ENCODE measurements around the gene DOCK1.
"Not testable (repeated sequence)": the region's sequence is repeated elsewhere in the genome, so short reads cannot be mapped to it uniquely, and the experiment has no call there.

Gene DOCK1

GRCh38 chr10:127291329-127291728 lies 386.1 kb downstream of the DOCK1 start:
- no peak for DNase-seq

DNA sequence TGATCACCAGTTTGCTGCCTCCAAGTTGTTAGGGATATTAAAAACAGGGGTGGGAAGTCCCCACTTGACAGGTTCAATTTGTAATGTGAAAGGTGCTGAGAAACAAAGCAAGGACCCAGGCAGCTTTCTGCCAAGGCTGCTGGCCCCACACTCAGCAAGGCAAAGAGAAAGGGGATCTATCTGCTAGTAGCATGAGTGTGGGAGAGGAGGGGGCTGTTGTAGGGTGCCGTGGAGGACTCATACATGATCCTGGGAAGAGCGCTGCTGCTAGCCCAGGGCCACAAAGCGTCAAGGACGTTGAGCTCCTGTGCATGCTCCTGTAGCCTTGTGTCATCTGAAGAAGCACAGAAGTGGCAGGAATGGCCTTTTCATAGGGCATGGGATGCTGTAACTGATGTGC lies 387.7 kb downstream of the DOCK1 start:
- DNase-seq = no peak

DNA sequence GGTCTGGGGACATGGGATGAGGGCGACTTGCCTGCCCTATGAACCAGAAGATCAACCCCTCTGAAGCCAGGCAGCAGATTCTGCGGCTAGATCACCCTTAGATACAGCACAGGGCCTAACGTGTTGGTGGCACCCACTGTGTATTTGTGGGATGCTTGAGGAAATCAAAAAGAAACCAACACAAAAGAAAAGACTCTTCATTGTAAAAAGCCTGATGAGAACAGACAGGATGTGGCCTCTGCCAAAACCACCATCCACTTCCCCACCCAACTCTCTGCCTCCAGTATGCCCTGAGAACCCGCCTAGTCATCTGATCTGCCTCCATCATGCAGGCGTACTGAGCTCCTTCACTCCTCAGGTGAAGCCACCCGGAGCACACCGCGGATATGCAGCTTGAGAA lies 388.4 kb downstream of the DOCK1 start:
- DNase-seq = no peak

DNA sequence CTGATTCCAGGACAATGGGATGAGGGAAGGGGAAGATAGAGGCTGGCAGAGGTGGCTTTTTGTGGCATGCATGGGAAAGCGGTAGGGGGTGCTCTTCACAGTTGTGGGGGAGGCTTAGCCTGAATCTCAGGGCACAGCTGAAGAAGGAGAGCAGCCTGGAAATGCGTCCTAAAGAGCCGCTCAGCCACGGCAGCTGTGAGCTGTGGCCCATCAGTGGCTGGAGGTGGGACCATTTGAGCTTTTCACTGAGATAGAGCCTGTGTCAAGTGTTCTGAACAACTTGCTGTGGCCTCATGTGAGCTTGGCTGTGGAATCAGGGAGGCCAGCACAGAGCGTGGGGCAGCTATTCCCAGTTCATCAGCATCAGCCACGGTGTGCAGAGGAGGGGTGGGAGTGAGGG lies 391.5 kb downstream of the DOCK1 start:
- DNase-seq = no peak

DNA sequence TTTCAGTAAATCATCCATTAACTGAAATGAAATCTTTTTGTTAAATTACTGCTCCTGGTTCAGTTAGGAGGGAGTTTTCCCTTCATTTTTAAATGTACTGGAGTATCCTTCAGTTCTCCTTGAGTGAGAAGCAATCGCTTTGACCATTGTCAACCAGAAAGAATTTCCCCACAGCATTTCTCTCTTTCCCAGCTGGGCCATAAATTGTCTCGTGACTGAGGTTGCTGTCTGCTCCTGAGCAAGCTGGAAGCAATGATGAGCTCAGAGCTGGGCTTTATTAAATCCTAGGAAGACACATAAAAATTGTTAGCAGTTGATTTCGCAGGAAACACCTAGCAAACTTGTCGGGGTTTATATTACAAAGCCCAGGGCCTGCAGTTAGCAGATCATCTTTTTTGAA lies 393.2 kb downstream of the DOCK1 start:
- no peak for DNase-seq

DNA sequence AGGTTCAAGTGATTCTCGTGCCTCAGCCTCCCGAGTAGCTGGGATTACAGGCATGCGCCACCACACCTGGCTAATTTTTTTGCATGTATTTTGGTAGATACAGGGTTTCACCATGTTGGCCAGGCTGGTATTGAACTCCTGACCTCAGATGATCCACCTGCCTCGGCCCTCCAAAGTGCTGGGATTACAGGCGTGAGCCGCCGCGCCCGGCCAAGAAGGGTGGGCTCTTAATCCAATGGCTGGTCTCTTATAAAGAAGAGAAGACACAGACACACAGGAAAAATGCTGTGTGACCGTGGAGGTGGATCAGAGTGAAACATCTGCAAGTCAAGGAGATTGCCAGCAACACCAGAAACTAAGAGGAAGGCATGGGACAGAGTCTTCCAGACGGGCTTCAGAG lies 394.0 kb downstream of the DOCK1 start:
- not testable (repeated sequence) for DNase-seq

DNA sequence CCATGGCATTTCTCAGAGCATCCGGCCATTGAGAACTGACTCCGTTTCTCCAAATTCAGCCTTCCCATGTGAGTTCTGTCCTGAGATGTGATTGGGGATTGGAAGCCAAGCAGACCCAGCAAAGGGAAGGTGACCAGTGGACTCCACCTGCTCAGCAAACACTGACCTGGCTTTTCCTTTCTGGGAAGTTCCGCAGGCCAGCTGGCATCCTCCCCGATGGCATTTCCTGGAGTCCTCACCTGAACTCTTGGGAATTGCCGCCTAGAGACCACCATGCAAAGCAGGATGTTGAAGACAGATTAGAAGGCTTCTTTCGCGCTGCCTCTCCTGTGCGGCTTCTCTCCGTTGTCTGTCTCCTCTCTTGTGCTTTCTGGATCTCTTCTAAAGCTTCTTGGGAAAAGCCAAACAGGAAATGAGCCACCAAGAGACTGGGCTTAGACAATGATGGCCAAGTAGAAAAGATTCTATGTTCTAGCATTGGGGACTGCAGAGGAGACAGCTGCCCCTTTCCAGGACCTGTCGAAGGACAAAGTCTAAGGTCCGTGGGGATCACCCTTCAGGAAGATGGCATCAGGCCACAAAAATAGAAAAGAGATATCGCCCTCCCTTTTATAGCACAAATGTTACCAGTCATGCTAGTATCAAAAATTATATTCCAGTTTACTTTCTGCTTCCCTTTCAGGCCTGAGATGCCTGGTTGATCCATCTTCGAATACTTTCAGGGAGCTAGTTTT lies 394.9 kb downstream of the DOCK1 start:
- DNase-seq = no peak

GRCh38 chr10:127300868-127301321 lies 395.7 kb downstream of the DOCK1 start:
- no peak for DNase-seq

- DNase-seq = no peak
Observed at GRCh38 chr10:127302343-127302742, 397.1 kb downstream of the DOCK1 start.

- DNase-seq = no peak
Observed at GRCh38 chr10:127303105-127303504, 397.9 kb downstream of the DOCK1 start.

- no peak for DNase-seq
Observed at GRCh38 chr10:127303746-127304145, 398.5 kb downstream of the DOCK1 start.

DNA sequence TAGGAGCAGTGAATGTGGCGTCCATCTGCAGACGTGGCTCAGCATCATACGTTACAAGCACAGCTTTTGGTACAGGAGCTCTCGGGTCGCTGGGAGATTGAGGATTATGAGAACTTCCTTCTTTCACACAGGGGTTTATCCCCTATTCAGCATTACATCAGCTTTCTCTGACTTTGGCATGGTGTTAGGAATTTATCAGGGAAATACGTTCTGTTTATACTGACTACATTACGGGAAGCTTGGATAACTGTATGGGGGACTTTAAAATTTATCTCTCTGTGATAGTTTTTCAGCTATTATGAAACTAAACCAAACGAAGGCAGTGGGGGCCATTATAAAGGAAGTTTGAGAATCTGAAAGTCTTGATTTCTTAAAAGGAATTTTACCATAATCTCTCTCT lies 401.3 kb downstream of the DOCK1 start:
- DNase-seq = no peak

DNA sequence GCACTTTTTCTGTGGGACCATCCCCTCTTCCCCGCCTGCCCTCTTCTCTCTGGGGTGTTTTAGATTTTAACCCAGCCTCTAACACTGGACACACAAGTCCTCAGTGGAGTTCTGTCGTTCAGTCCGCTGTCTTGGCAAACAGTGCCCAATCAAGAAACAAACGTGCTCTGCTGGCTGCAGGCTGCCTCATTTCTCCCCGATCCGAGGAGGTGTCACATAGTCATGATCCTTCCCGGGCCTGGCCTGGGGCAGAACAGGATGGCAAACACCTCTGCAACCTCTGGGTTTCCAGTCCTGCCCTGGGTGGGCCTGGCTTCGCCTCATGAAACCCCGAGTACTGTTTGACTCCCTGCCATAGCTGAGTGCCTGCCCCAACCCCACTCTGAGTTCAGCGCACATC lies 402.1 kb downstream of the DOCK1 start:
- no peak for DNase-seq

- no peak for DNase-seq
Observed at GRCh38 chr10:127308031-127308430, 402.8 kb downstream of the DOCK1 start.

GRCh38 chr10:127309619-127310018 lies 404.4 kb downstream of the DOCK1 start:
- DNase-seq = not testable (repeated sequence)

DNA sequence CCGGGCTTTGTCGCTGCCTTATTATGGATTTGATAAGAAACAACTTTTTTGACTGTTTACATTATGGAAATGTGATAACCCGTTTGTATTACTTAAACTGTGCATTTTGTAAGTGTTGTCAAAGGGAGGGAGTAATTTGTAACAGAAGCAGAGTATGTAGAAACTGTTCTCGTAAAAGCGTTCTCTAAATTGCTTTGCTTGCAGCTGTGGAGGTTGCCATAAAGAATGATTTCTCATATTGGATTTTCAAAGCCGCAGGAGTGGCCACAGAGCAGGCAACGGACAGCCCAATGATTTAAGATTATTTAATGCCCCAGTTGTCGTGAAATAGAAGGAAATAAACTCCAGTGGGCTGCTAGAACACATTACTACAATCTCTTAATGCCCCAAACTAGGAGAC lies 405.2 kb downstream of the DOCK1 start:
- DNase-seq = no peak

DNA sequence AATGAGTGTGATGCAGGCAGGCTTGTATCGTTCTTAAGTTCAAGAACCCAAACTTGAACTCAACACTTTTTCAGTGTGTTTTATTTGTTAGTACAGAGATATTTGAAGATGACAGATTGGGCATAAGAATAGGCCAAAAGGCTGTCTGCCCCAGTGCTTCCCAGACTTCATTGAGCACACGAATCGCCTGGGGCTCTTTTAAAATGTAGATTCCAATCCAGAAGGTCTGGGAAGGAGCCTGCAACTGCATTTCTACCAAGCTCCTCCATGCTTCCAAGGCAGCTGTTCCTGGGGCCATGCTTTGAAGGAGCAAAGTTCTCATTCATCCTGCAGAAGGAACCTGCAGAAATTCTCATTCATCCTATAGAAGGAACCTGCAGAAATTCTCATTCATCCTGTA lies 405.7 kb downstream of the DOCK1 start:
- no peak for DNase-seq

- no peak for DNase-seq
Observed at GRCh38 chr10:127313996-127314700, 408.9 kb downstream of the DOCK1 start.

GRCh38 chr10:127314797-127315196 lies 409.6 kb downstream of the DOCK1 start:
- no peak for DNase-seq

DNA sequence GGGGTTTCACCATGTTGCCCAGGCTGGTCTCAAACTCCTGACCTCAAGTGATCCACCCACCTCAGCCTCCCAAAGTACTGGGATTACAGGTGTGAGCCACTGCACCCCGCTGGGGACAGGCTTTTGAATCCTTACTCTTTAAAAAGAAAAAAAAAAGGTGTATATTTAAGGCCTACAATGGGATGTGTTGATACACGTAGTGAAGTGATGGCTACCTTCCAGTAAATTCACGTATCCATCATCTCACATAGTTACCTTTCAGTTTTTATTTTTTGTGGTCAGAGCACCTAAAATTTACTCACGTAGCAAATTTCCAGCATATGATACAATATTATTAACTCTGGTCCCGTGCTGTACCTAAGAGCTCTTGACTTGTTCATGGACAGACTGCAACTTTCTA lies 410.7 kb downstream of the DOCK1 start:
- no peak for DNase-seq

DNA sequence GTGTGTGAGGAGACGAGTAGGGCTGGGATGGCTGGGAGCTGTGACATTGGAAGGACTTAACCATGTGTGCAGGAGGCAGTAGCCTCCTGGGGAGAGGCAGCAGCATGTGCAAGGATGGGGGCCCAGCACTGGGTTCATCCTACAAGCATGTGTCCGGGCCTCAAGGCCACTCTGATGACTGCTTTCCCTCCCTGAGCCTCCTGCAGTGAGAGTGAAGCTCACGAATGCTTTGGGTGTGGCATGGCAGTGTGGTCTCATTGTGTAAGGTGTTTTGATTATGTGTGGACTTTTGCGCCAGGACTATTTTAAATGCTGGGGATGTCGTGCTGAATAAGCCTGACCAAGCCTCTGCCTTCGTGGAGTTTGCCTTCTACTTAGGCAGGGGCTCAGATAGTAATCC lies 413.2 kb downstream of the DOCK1 start:
- DNase-seq = no peak

DNA sequence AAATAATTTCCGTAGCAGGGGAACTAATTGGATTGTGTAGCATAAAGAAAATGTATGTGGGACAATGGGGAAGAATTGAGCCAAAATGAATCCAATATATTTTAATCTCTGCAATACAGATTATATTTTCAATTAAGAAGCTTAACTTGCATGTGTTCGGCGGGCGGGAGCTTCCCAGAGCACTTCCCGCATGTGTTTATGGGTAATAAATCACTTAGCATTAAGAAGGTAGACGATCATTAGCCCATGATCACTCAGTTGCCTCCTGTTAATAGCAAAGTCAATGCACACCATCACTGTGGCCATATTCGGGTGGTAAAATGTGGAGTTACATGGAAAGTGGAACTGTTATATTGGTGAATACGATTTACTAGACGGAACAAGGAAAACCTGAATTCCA lies 414.0 kb downstream of the DOCK1 start:
- DNase-seq = no peak

GRCh38 chr10:127319691-127320090 lies 414.5 kb downstream of the DOCK1 start:
- DNase-seq = no peak

DNA sequence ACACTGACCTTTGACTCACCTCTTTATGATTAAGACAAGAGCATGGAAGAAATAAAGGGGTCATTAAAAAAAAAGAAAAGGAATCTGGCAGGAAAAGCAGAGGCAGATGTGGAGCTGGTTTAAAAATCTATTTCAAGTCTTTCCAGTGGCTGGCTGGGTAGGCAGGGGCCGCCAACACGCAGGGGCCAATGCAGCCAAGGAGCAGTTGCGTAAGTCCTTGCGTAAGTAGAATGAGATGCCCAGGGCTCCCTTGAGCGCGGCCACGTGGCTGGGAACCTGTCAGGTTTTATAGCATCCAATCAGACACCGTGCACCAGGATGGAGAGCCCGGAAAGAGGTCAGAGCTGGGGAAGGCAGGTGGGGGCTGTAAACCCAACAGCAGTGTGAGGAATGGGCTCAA lies 414.9 kb downstream of the DOCK1 start:
- no peak for DNase-seq

- DNase-seq = no peak
Observed at GRCh38 chr10:127322286-127322685, 417.1 kb downstream of the DOCK1 start.

Measured in AML-193 (cell line).